GM18873 (cell line): Measurements from ENCODE around the gene NCOR1.
"Not testable (repeated sequence)": the region's sequence is repeated elsewhere in the genome, so short reads cannot be mapped to it uniquely, and the experiment has no call there.

Experiments
- ATAC-seq: cut with Tn5 transposase; IDR thresholded peaks from one replicate; pipeline ENCODE4 v1.9.1; 2021; ENCODE audit warnings: mild to moderate bottlenecking, moderate library complexity, moderate number of reproducible peaks; ENCODE audit not compliant: unreplicated experiment, low FRiP score

Gene NCOR1

GRCh38 chr17:16215273-16215964, at the start of gene NCOR1:
NCOR1 (minus strand) TSS chr17:16215534; CDS start chr17:16194569, 20,965 bp downstream.
- peak; percentile 42 for ATAC-seq

GRCh38 chr17:16262201-16262600, 46.9 kb upstream of the NCOR1 start:
- no peak for ATAC-seq

GRCh38 chr17:16261049-16261448, 45.7 kb upstream of the NCOR1 start:
- ATAC-seq, result no peak

- no peak for ATAC-seq
These were observed 44.6 kb upstream of the NCOR1 start for GRCh38 chr17:16259926-16260325.

GRCh38 chr17:16258901-16259300, 43.6 kb upstream of the NCOR1 start:
- no peak for ATAC-seq

GRCh38 chr17:16255481-16255921, 40.2 kb upstream of the NCOR1 start:
- no peak for ATAC-seq

GRCh38 chr17:16254773-16255400, 39.6 kb upstream of the NCOR1 start:
- no peak for ATAC-seq

GRCh38 chr17:16251556-16251955, 36.2 kb upstream of the NCOR1 start:
- no peak for ATAC-seq

- ATAC-seq, result no peak
These were observed 35.7 kb upstream of the NCOR1 start for GRCh38 chr17:16251043-16251442.

- ATAC-seq, result no peak
These were observed 35.3 kb upstream of the NCOR1 start for GRCh38 chr17:16250635-16251034.

- no peak for ATAC-seq
These were observed 32.3 kb upstream of the NCOR1 start for GRCh38 chr17:16247586-16247984.

- ATAC-seq, result no peak
These were observed 28.6 kb upstream of the NCOR1 start for GRCh38 chr17:16243801-16244567.

GRCh38 chr17:16243385-16243784, 28.1 kb upstream of the NCOR1 start:
- ATAC-seq, result no peak

- no peak for ATAC-seq
These were observed 26.6 kb upstream of the NCOR1 start for GRCh38 chr17:16241906-16242399.

- no peak for ATAC-seq
These were observed 24.6 kb upstream of the NCOR1 start for GRCh38 chr17:16239931-16240330.

GRCh38 chr17:16232391-16232790, 17.1 kb upstream of the NCOR1 start:
- no peak for ATAC-seq

- not testable (repeated sequence) for ATAC-seq
These were observed 14.7 kb upstream of the NCOR1 start for GRCh38 chr17:16229912-16230561.

- no peak for ATAC-seq
These were observed 7.1 kb upstream of the NCOR1 start for GRCh38 chr17:16222406-16222805.

GRCh38 chr17:16217002-16217635, 1.8 kb upstream of the NCOR1 start, which contains the start of gene PIGL:
PIGL (plus strand) TSS chr17:16217210; CDS start chr17:16217227, 17 bp downstream.
- no peak for ATAC-seq
